DND-41 (cell line): ENCODE measurements around the gene RNF213.
"Not testable (repeated sequence)": the region's sequence is repeated elsewhere in the genome, so short reads cannot be mapped to it uniquely, and the experiment has no call there.

Experiments
- ATAC-seq: fragments of 200-7000 bp; cut with Tn5 transposase; 3 replicates; pipeline ENCODE4 v1.9.1; 2021; ENCODE audit warnings: low read depth; ENCODE audit not compliant: insufficient read depth
- DNase-seq: peaks from one replicate; pipeline ENCODE4 v3.0.0-alpha.2; 2020
- H2AFZ ChIP-seq: 2 replicates; pipeline ENCODE4 v1.6.0; 2012; ENCODE audit warnings: low read depth, low read length
- H3K27ac ChIP-seq: 2 replicates; pipeline ENCODE4 v1.5.1; 2012; ENCODE audit warnings: low read length, inconsistent platforms
- H3K27me3 ChIP-seq: fragments of 200-600 bp; sonication (generic); 2 replicates; pipeline ENCODE4 v1.6.0; 2012; ENCODE audit warnings: low read length, mild to moderate bottlenecking, inconsistent platforms; ENCODE audit not compliant: insufficient read depth, poor library complexity
- H3K36me3 ChIP-seq: 2 replicates; pipeline ENCODE4 v1.5.1; 2012; ENCODE audit warnings: low read length, inconsistent platforms; ENCODE audit not compliant: insufficient read depth
- H3K4me1 ChIP-seq: 2 replicates; pipeline ENCODE4 v1.5.1; 2012; ENCODE audit warnings: mild to moderate bottlenecking, low read length; ENCODE audit not compliant: insufficient read depth
- H3K4me2 ChIP-seq: 2 replicates; pipeline ENCODE4 v1.6.0; 2012; ENCODE audit warnings: mild to moderate bottlenecking, moderate library complexity, low read length, inconsistent platforms; ENCODE audit not compliant: insufficient read depth
- H3K4me3 ChIP-seq, 2 experiments: fragments of 200-600 bp in 1 of 2; shearing (Covaris generic) in 1 of 2; 2 replicates each; pipeline ENCODE4 v1.5.1; 2012 to 2016; ENCODE audit warnings: inconsistent platforms in 2 of 2, low read length in 2 of 2, mild to moderate bottlenecking in 2 of 2, low read depth in 1 of 2, moderate library complexity in 1 of 2
- H3K79me2 ChIP-seq: 2 replicates; pipeline ENCODE4 v1.6.0; 2012; ENCODE audit warnings: low read length, inconsistent platforms; ENCODE audit not compliant: insufficient read depth
- H3K9ac ChIP-seq: 2 replicates; pipeline ENCODE4 v1.6.0; 2012; ENCODE audit warnings: low read depth, mild to moderate bottlenecking, inconsistent platforms, low read length, moderate library complexity
- H3K9me3 ChIP-seq: 2 replicates; pipeline ENCODE4 v1.5.1; 2012; ENCODE audit warnings: low read length, moderate library complexity, mild to moderate bottlenecking, inconsistent platforms; ENCODE audit not compliant: insufficient read depth, severe bottlenecking
- H4K20me1 ChIP-seq: 2 replicates; pipeline ENCODE4 v1.6.0; 2012; ENCODE audit warnings: low read length; ENCODE audit not compliant: insufficient read depth
- CTCF ChIP-seq: IDR thresholded peaks from 2 replicates; pipeline ENCODE4 v1.5.1; 2012; ENCODE audit warnings: borderline replicate concordance, low read length, moderate library complexity, mild to moderate bottlenecking; ENCODE audit not compliant: poor library complexity, severe bottlenecking; ENCODE audit errors: extremely low read depth
- EZH2 ChIP-seq: IDR thresholded peaks from 3 replicates; pipeline ENCODE4 v1.6.1; 2012; ENCODE audit warnings: borderline replicate concordance, low read depth, mild to moderate bottlenecking, moderate library complexity, low read length, inconsistent platforms; ENCODE audit not compliant: severe bottlenecking

RNF213 gene

GRCh38 chr17:80274871-80275449 is 14.3 kb downstream of the RNF213 start:
- Histone ChIP-seq H3K9ac (no peak overlapping the region), H3K4me3 (no peak overlapping the region), H3K4me2 (no peak overlapping the region), H2AFZ (no peak overlapping the region), H3K79me2 (peaks cover 43% of the 10 kb centered on the region), H3K9me3 (no peaks in the 10 kb centered on the region), H3K27ac (0 out of 2 replicates have a peak overlapping the region, but pooled peaks have one; percentile 3), H4K20me1 (peaks cover 47% of the 10 kb centered on the region), H3K36me3 (peaks cover 65% of the 10 kb centered on the region), H3K4me1 (no peaks in the 10 kb centered on the region), H3K27me3 (no peaks in the 10 kb centered on the region)
- ATAC-seq: no peak
- no peak for DNase-seq
- TF ChIP-seq EZH2 (no peak), CTCF (no peak)

GRCh38 chr17:80275857-80276256 is 15.2 kb downstream of the RNF213 start:
- not testable (repeated sequence) for DNase-seq, H3K27ac ChIP-seq, H3K9me3 ChIP-seq, H3K4me1 ChIP-seq, H3K4me3 ChIP-seq, H3K9ac ChIP-seq, H3K4me2 ChIP-seq, H3K27me3 ChIP-seq, ATAC-seq, H2AFZ ChIP-seq
- Histone ChIP-seq H3K79me2 (peaks cover 38% of the 10 kb centered on the region), H3K36me3 (peaks cover 65% of the 10 kb centered on the region), H4K20me1 (peaks cover 44% of the 10 kb centered on the region)

GRCh38 chr17:80277751-80278671 is 17.4 kb downstream of the RNF213 start:
- Histone ChIP-seq H3K27me3 (no peaks in the 10 kb centered on the region), H3K9me3 (no peaks in the 10 kb centered on the region), H3K4me1 (no peaks in the 10 kb centered on the region), H3K9ac (no peak overlapping the region), H3K27ac (no peak overlapping the region), H2AFZ (no peak overlapping the region), H3K36me3 (peaks cover 64% of the 10 kb centered on the region), H3K79me2 (peaks cover 40% of the 10 kb centered on the region), H4K20me1 (peaks cover 36% of the 10 kb centered on the region), H3K4me3 (no peak overlapping the region), H3K4me2 (no peak overlapping the region)
- ATAC-seq (no peak), DNase-seq (no peak)
- TF ChIP-seq CTCF (no peak), EZH2 (no peak)

- TF ChIP-seq EZH2: no peak
- TF ChIP-seq CTCF: no peak
- ATAC-seq (no peak), DNase-seq (no peak)
- H3K27ac ChIP-seq: no peak overlapping the region
- H2AFZ ChIP-seq: no peak overlapping the region
- peaks cover 42% of the 10 kb centered on the region for H3K79me2 ChIP-seq
- no peaks in the 10 kb centered on the region for H3K27me3 ChIP-seq
- H3K36me3 ChIP-seq: peaks cover 60% of the 10 kb centered on the region
- no peaks in the 10 kb centered on the region for H3K4me1 ChIP-seq
- H3K4me2 ChIP-seq: no peak overlapping the region
- H4K20me1 ChIP-seq: peaks cover 40% of the 10 kb centered on the region
- H3K9ac ChIP-seq: no peak overlapping the region
- no peaks in the 10 kb centered on the region for H3K9me3 ChIP-seq
- H3K4me3 ChIP-seq: no peak overlapping the region
Measured at GRCh38 chr17:80279895-80280294, 19.2 kb downstream of the RNF213 start.
